Coronary artery (tissue), 2 donors: ENCODE data around the gene KCNQ4.
A peak's percentile ranks its signal among the peaks of the same experiment; 100 is the strongest.

Experiments used
- DNase-seq: peaks from one replicate; pipeline ENCODE4 v3.0.0-alpha.2; 2017; ENCODE audit warnings: low spot score
- H3K27ac ChIP-seq, 2 donors: fragments of 200-600 bp; sonication (generic); one replicate each; pipeline ENCODE4 v1.5.1; 2016 to 2019
- H3K4me3 ChIP-seq: fragments of 200-600 bp; sonication (generic); 2 replicates; pipeline ENCODE4 v1.5.1; 2016; ENCODE audit warnings: mild to moderate bottlenecking, moderate library complexity
- TF ChIP-seq, protein P1 (sequence below): fragments of 200-600 bp; sonication (generic); IDR thresholded peaks from one replicate; pipeline ENCODE4 v1.5.1; 2019; ENCODE audit warnings: antibody characterized with exemption

Gene KCNQ4

GRCh38 chr1:40876436-40876761 is 92.8 kb downstream of the KCNQ4 start:
- Histone ChIP-seq H3K4me3 (no peak overlapping the region), H3K27ac (no peak overlapping the region)
- TF ChIP-seq, protein P1, sequence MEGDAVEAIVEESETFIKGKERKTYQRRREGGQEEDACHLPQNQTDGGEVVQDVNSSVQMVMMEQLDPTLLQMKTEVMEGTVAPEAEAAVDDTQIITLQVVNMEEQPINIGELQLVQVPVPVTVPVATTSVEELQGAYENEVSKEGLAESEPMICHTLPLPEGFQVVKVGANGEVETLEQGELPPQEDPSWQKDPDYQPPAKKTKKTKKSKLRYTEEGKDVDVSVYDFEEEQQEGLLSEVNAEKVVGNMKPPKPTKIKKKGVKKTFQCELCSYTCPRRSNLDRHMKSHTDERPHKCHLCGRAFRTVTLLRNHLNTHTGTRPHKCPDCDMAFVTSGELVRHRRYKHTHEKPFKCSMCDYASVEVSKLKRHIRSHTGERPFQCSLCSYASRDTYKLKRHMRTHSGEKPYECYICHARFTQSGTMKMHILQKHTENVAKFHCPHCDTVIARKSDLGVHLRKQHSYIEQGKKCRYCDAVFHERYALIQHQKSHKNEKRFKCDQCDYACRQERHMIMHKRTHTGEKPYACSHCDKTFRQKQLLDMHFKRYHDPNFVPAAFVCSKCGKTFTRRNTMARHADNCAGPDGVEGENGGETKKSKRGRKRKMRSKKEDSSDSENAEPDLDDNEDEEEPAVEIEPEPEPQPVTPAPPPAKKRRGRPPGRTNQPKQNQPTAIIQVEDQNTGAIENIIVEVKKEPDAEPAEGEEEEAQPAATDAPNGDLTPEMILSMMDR: no peak

GRCh38 chr1:40876891-40877290 is 93.3 kb downstream of the KCNQ4 start:
- TF ChIP-seq, protein P1: no peak
- Histone ChIP-seq H3K4me3 (no peak overlapping the region), H3K27ac (peak overlapping the region; percentile 75 to 83)
- DNase-seq: no peak

More at GRCh38 chr1:40876436-40876761, 92.8 kb downstream of the KCNQ4 start:
- DNase-seq: no peak

- H3K27ac ChIP-seq: peak overlapping the region; percentile 75 to 83
- peak; percentile 84 for DNase-seq
- TF ChIP-seq, protein P1: no peak
- no peak overlapping the region for H3K4me3 ChIP-seq
Measured at GRCh38 chr1:40877698-40878097, 94.1 kb downstream of the KCNQ4 start.

GRCh38 chr1:40878906-40879305 is 95.3 kb downstream of the KCNQ4 start:
- Histone ChIP-seq H3K27ac (no peak overlapping the region), H3K4me3 (no peak overlapping the region)
- TF ChIP-seq, protein P1: no peak
- no peak for DNase-seq

DNA sequence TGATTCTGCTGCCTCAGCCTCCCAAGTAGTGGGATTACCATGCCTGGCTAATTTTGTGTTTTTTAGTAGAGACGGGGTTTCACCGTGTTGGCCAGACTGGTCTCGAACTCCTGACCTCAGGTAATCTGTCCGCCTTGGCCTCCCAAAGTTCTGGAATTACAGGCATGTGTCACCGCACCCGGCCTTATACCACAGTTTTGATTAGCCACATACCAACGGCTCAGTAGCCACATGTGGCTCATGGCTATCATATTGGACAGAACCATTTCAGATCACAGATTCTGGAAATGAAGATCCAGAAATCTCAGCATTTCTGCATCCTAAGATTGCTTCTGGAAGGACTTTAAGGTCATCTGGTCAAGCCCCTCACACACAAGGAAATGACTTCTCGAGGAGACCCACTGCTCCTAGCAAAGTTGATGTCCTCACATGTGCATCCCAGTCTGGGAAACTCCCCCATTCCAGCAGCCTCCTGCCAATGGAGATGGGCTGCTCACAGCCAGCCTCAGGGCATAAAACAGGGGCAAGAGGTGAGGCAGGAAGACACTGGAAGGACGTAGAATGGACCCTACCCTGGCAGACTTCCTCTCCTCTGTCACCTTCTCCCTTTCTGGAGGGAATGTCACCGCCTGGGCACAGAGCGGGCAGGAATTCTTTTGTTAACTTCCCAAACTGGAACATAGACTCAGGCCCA is 96.0 kb downstream of the KCNQ4 start:
- no peak for DNase-seq
- Histone ChIP-seq H3K27ac (no peak overlapping the region), H3K4me3 (no peak overlapping the region)
- TF ChIP-seq, protein P1: no peak

DNA sequence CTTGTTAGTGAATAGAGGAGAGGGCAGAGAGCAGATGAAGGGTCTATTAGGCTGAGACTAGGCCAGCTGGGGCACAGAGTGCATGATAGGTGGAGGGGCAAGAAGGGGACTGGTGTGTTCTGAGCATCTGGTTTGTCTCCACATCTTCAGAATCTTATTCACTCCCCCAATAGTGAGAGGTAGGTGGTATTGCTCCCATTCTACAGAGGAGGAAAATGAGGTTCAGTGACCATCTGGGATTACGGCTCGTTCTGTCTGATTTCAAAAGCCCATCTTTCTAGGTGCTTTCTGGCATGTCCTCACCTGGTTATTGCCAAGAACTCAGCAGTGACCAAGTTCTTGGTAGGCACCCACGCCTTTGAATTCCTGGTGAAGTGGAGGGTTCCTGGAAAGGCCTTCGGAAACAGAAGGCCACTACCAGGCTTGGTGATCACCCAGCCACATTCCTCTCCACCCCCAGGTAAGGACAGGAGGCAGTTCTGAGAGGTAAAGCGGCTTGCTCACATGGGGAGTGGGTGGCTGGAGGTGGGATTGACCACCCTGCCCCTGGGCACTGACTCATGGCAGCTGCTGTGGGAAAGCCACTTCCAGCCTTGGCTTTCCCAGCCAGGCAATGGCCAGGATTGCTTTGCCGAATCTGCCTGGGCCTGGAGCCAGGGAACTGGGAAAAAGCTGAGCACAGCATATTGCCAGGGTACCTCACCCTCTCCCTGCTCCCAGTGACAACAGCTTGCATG is 97.4 kb downstream of the KCNQ4 start:
- DNase-seq: no peak
- H3K27ac ChIP-seq: no peak overlapping the region
- TF ChIP-seq, protein P1: no peak
- no peak overlapping the region for H3K4me3 ChIP-seq
